ENCODE data around the gene FHOD3.

- TF ChIP-seq EZH2 (IDR thresholded peaks at IDR 0.05; ENCODE audit: borderline replicate concordance, low read depth, low read length, poor library complexity, severe bottlenecking) (no peak), CTCF (conservative IDR thresholded peaks at IDR 0.05; ENCODE audit: low read depth, low read length) (no peak)
Measured at GRCh38 chr18:36623091-36623490, 325.6 kb downstream of the FHOD3 start.

Measured in A673 (cell line).